HepG2 (cell line): Measurements from ENCODE around the gene CLDN24. TPM values are rescaled to one million over a fixed set of nuclear protein-coding genes. Genes with fewer than 3 reads are reported as not detected.

Experiments
- CREB1 ChIP-seq, 2 experiments: fragments of 450-650 bp in 1 of 2; IDR thresholded peaks; 2 replicates each; pipeline ENCODE4 v1.6.1; 2016 to 2017; ENCODE audit warnings: control low read depth in 1 of 2, mild to moderate bottlenecking in 1 of 2, missing compliant biosample characterization in 1 of 2, missing genetic modification characterization in 1 of 2
- ETS1 ChIP-seq: sonication (generic); formaldehyde crosslinking; IDR thresholded peaks from 2 replicates; pipeline ENCODE4 v1.4.0; 2020; ENCODE audit warnings: missing genetic modification reagents
- ZFP36L2 ChIP-seq: sonication (generic); formaldehyde crosslinking; IDR thresholded peaks from 2 replicates; pipeline ENCODE4 v1.4.0; 2020; ENCODE audit warnings: missing genetic modification reagents
- ZNF619 ChIP-seq: sonication (generic); formaldehyde crosslinking; IDR thresholded peaks from 2 replicates; pipeline ENCODE4 v1.4.0; 2020; ENCODE audit warnings: mild to moderate bottlenecking, missing genetic modification reagents
- ZNF710 ChIP-seq: sonication (generic); formaldehyde crosslinking; IDR thresholded peaks from 2 replicates; pipeline ENCODE4 v1.5.0; 2020; ENCODE audit warnings: mild to moderate bottlenecking, missing genetic modification reagents, borderline replicate concordance
- polyA plus RNA-seq, 8 experiments: library from polyadenylated mRNA; depleted of rRNA in 3 of 8; stranded (reverse) in 7 of 8; unstranded in 1 of 8; fragments of >200 nt; fragmentation: Illumina TruSeq in 4 of 8; extraction: Trizol in 4 of 8; gene quantifications; 2 replicates each; pipeline versions ENCODE4 v1.2.1 to v1.2.3, GENCODE V29; 2011 to 2016; ENCODE audit warnings: low read depth in 4 of 8, missing spikeins in 1 of 8, mixed read lengths in 1 of 8; ENCODE audit not compliant: insufficient read depth in 1 of 8
- total RNA-seq, 5 experiments: library from RNA; depleted of rRNA; stranded (reverse); fragments of >200 nt; fragmentation: Illumina TruSeq; extraction: Trizol; gene quantifications; 2 replicates each; pipeline ENCODE4 v1.2.3, GENCODE V29; 2016; ENCODE audit warnings: low read depth in 1 of 5
- TF ChIP-seq, protein P1 (sequence below): sonication (generic); formaldehyde crosslinking; IDR thresholded peaks from 2 replicates; pipeline ENCODE4 v1.4.0; 2020; ENCODE audit warnings: low read depth, missing genetic modification reagents

The CLDN24 gene
- total and polyA plus RNA-seq, 2 of the 13 experiments (the other 11 are each of a cell fraction or from before 2014, with no cell fraction given): not detected

DNA sequence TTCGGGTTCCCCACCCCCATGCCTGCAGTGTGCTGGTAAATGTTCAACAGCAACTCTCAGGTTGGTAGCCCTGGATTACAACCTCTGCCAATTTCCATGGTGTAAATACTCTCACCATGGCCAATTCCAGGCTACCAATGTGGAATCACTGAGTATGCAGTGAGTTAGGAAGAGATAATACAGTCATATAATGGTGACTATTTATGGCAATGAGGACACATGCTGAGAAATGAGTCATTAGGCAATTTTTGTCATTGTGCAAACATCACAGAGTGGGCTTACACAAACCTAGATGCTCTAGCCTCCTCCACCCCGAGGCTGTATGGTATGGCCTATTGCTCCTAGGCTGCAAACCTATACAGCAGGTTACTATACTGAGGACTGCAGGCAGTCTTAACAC, 4.6 kb upstream of the CLDN24 start (continued):
- TF ChIP-seq CREB1 (IDR thresholded peaks at IDR 0.05) (0 out of 2 replicates have a peak, but pooled peaks have one; percentile 8), CREB1 (CRISPR knock-in tag; IDR thresholded peaks at IDR 0.05) (no peak), ZNF710 (CRISPR knock-in tag) (no peak), ZNF619 (no peak), ETS1 (CRISPR knock-in tag) (no peak), ZFP36L2 (CRISPR knock-in tag) (no peak)
- TF ChIP-seq, protein P1, sequence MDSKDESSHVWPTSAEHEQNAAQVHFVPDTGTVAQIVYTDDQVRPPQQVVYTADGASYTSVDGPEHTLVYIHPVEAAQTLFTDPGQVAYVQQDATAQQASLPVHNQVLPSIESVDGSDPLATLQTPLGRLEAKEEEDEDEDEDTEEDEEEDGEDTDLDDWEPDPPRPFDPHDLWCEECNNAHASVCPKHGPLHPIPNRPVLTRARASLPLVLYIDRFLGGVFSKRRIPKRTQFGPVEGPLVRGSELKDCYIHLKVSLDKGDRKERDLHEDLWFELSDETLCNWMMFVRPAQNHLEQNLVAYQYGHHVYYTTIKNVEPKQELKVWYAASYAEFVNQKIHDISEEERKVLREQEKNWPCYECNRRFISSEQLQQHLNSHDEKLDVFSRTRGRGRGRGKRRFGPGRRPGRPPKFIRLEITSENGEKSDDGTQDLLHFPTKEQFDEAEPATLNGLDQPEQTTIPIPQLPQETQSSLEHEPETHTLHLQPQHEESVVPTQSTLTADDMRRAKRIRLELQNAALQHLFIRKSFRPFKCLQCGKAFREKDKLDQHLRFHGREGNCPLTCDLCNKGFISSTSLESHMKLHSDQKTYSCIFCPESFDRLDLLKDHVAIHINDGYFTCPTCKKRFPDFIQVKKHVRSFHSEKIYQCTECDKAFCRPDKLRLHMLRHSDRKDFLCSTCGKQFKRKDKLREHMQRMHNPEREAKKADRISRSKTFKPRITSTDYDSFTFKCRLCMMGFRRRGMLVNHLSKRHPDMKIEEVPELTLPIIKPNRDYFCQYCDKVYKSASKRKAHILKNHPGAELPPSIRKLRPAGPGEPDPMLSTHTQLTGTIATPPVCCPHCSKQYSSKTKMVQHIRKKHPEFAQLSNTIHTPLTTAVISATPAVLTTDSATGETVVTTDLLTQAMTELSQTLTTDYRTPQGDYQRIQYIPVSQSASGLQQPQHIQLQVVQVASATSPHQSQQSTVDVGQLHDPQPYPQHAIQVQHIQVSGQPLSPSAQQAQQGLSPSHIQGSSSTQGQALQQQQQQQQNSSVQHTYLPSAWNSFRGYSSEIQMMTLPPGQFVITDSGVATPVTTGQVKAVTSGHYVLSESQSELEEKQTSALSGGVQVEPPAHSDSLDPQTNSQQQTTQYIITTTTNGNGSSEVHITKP (CRISPR knock-in tag): peak; percentile 84; the same call in 1 of the 2 replicates
